Measurements from ENCODE around the gene RMDN2.

DNA sequence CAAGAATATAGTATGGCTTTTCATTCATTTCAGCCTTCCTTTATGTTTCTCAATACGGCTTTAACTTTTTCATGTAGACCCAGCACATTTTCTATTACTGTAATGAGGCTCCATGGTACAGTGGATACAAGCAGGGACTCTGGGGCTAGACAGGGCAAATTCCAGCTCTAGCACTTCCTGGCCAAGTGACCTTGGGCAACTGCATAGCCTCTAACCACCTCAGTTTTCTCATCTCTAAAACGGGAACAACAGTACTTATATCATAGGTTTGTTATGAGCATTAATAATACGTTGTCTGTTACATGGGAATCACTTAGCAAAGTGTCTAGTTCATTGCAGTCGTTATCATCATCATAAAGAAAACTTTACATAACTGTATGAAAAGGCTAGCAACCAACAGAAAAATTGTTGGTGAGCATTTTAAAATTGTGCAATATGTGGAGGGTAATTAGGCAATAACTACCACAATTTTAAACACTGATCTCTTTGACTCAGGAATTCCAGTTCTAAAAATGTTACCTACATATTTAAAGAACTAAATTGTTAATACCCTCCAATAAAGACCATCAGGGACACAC lies 13.7 kb upstream of the RMDN2 start:
- TF ChIP-seq, protein P1, sequence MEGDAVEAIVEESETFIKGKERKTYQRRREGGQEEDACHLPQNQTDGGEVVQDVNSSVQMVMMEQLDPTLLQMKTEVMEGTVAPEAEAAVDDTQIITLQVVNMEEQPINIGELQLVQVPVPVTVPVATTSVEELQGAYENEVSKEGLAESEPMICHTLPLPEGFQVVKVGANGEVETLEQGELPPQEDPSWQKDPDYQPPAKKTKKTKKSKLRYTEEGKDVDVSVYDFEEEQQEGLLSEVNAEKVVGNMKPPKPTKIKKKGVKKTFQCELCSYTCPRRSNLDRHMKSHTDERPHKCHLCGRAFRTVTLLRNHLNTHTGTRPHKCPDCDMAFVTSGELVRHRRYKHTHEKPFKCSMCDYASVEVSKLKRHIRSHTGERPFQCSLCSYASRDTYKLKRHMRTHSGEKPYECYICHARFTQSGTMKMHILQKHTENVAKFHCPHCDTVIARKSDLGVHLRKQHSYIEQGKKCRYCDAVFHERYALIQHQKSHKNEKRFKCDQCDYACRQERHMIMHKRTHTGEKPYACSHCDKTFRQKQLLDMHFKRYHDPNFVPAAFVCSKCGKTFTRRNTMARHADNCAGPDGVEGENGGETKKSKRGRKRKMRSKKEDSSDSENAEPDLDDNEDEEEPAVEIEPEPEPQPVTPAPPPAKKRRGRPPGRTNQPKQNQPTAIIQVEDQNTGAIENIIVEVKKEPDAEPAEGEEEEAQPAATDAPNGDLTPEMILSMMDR (IDR thresholded peaks at IDR 0.05): no peak
- TF ChIP-seq POLR2AphosphoS5 (IDR thresholded peaks at IDR 0.05; ENCODE audit: low read depth, low read length): no peak
